Astrocyte (in vitro differentiated cells and primary cell): ENCODE data around the gene TM9SF4. TPM values are rescaled to one million over a fixed set of nuclear protein-coding genes. Genes with fewer than 3 reads are reported as not detected.

Source experiments
- DNase-seq: peaks from one replicate; pipeline ENCODE4 v3.0.0-alpha.2; 2010; ENCODE audit warnings: low read depth
- FAIRE-seq: peaks from 2 replicates; lab custom pipeline; 2011; peaks lifted over from hg19 to GRCh38; lab: Jason Lieb, UNC
- H2AFZ ChIP-seq: 2 replicates; pipeline ENCODE4 v1.6.0; 2012; ENCODE audit warnings: low read depth, low read length, inconsistent platforms
- H3K27ac ChIP-seq: 2 replicates; pipeline ENCODE4 v1.5.1; 2011; ENCODE audit warnings: low read depth, low read length, inconsistent platforms
- H3K27me3 ChIP-seq: 2 replicates; pipeline ENCODE4 v1.6.0; 2011; ENCODE audit warnings: low read length, inconsistent platforms; ENCODE audit not compliant: insufficient read depth
- H3K36me3 ChIP-seq: 2 replicates; pipeline ENCODE4 v1.5.1; 2011; ENCODE audit warnings: low read length, inconsistent platforms; ENCODE audit not compliant: insufficient read depth
- H3K4me1 ChIP-seq: 2 replicates; pipeline ENCODE4 v1.5.1; 2011; ENCODE audit warnings: low read length, inconsistent platforms; ENCODE audit not compliant: insufficient read depth
- H3K4me2 ChIP-seq: 2 replicates; pipeline ENCODE4 v1.6.0; 2012; ENCODE audit warnings: low read length, inconsistent platforms
- H3K4me3 ChIP-seq: 2 replicates; pipeline ENCODE4 v1.5.1; 2011; ENCODE audit warnings: low read depth, mild to moderate bottlenecking, low read length, inconsistent platforms; ENCODE audit not compliant: insufficient read depth
- H3K79me2 ChIP-seq: 2 replicates; pipeline ENCODE4 v1.6.0; 2012; ENCODE audit warnings: mild to moderate bottlenecking, low read length, inconsistent platforms; ENCODE audit not compliant: insufficient read depth
- H3K9ac ChIP-seq: 2 replicates; pipeline ENCODE4 v1.6.0; 2012; ENCODE audit warnings: mild to moderate bottlenecking, low read length, inconsistent platforms
- H3K9me3 ChIP-seq: 2 replicates; pipeline ENCODE4 v1.5.1; 2012; ENCODE audit warnings: low read depth, mild to moderate bottlenecking, low read length, inconsistent platforms; ENCODE audit not compliant: insufficient read depth
- H4K20me1 ChIP-seq: 2 replicates; pipeline ENCODE4 v1.6.0; 2012; ENCODE audit warnings: low read length, inconsistent platforms; ENCODE audit not compliant: insufficient read depth
- H3K27ac Mint-ChIP-seq: one replicate; pipeline ENCODE4 v1.8.0; 2021; ENCODE audit warnings: mild to moderate bottlenecking, mixed read lengths; ENCODE audit not compliant: unreplicated experiment
- H3K27me3 Mint-ChIP-seq: one replicate; pipeline ENCODE4 v1.8.0; 2021; ENCODE audit warnings: low read depth, mixed read lengths; ENCODE audit not compliant: unreplicated experiment
- H3K36me3 Mint-ChIP-seq: one replicate; pipeline ENCODE4 v1.8.0; 2021; ENCODE audit warnings: low read depth, mixed read lengths; ENCODE audit not compliant: unreplicated experiment
- H3K4me1 Mint-ChIP-seq: one replicate; pipeline ENCODE4 v1.8.0; 2021; ENCODE audit warnings: low read depth, mixed read lengths; ENCODE audit not compliant: unreplicated experiment
- H3K4me3 Mint-ChIP-seq: one replicate; pipeline ENCODE4 v1.8.0; 2021; ENCODE audit warnings: mild to moderate bottlenecking, moderate library complexity, mixed read lengths; ENCODE audit not compliant: unreplicated experiment
- H3K9me3 Mint-ChIP-seq: one replicate; pipeline ENCODE4 v1.8.0; 2021; ENCODE audit warnings: mild to moderate bottlenecking, mixed read lengths; ENCODE audit not compliant: unreplicated experiment
- CTCF ChIP-seq: IDR thresholded peaks from 2 replicates; pipeline ENCODE4 v1.5.1; 2011; ENCODE audit warnings: low read depth, mild to moderate bottlenecking, inconsistent platforms, low read length, moderate library complexity; ENCODE audit not compliant: insufficient read depth
- EZH2 ChIP-seq: IDR thresholded peaks from 2 replicates; pipeline ENCODE4 v1.6.1; 2012; ENCODE audit warnings: mild to moderate bottlenecking, low read length, inconsistent platforms; ENCODE audit not compliant: insufficient read depth
- total RNA-seq: library from RNA; stranded (reverse); gene quantifications from 2 replicates; pipeline ENCODE4 v1.2.1, GENCODE V29; 2021

TM9SF4 gene
- total RNA-seq, 1 donor from 2014 or later, result 64.0 TPM

GRCh38 chr20:32142088-32142487 lies 32.6 kb downstream of the TM9SF4 start:
- TF ChIP-seq CTCF, result no peak
- no peak for TF ChIP-seq EZH2
- H3K9me3 ChIP-seq, result no peaks in the 10 kb centered on the region
- FAIRE-seq, result no peak
- H2AFZ ChIP-seq, result no peak overlapping the region
- H3K4me3 Mint-ChIP-seq, result no peak overlapping the region
- peaks cover 50% of the 10 kb centered on the region for H3K36me3 ChIP-seq
- H3K27me3 ChIP-seq, result no peaks in the 10 kb centered on the region
- H3K4me2 ChIP-seq, result no peak overlapping the region
- H3K27ac Mint-ChIP-seq, result no peak overlapping the region
- H3K27ac ChIP-seq, result no peak overlapping the region
- no peak overlapping the region for H3K9ac ChIP-seq
- H3K4me1 Mint-ChIP-seq, result no peaks in the 10 kb centered on the region
- H3K4me3 ChIP-seq, result no peak overlapping the region
- peaks cover 26% of the 10 kb centered on the region for H4K20me1 ChIP-seq
- H3K4me1 ChIP-seq, result no peaks in the 10 kb centered on the region
- H3K79me2 ChIP-seq, result no peaks in the 10 kb centered on the region
- DNase-seq, result no peak
- peaks cover 56% of the 10 kb centered on the region for H3K36me3 Mint-ChIP-seq
- H3K9me3 Mint-ChIP-seq, result no peaks in the 10 kb centered on the region
- H3K27me3 Mint-ChIP-seq, result no peaks in the 10 kb centered on the region

GRCh38 chr20:32142991-32143390 lies 33.5 kb downstream of the TM9SF4 start:
- H3K79me2 ChIP-seq, result no peaks in the 10 kb centered on the region
- no peak overlapping the region for H2AFZ ChIP-seq
- peaks cover 26% of the 10 kb centered on the region for H4K20me1 ChIP-seq
- TF ChIP-seq CTCF, result no peak
- no peak for TF ChIP-seq EZH2
- no peaks in the 10 kb centered on the region for H3K4me1 Mint-ChIP-seq
- no peak overlapping the region for H3K4me2 ChIP-seq
- no peaks in the 10 kb centered on the region for H3K9me3 ChIP-seq
- no peak overlapping the region for H3K4me3 ChIP-seq
- no peaks in the 10 kb centered on the region for H3K4me1 ChIP-seq
- H3K27me3 Mint-ChIP-seq, result no peaks in the 10 kb centered on the region
- H3K4me3 Mint-ChIP-seq, result no peak overlapping the region
- H3K36me3 Mint-ChIP-seq, result peaks cover 54% of the 10 kb centered on the region
- H3K27ac Mint-ChIP-seq, result no peak overlapping the region
- peaks cover 49% of the 10 kb centered on the region for H3K36me3 ChIP-seq
- DNase-seq, result no peak
- H3K27ac ChIP-seq, result no peak overlapping the region
- no peaks in the 10 kb centered on the region for H3K9me3 Mint-ChIP-seq
- H3K27me3 ChIP-seq, result no peaks in the 10 kb centered on the region
- H3K9ac ChIP-seq, result no peak overlapping the region
- FAIRE-seq, result no peak

GRCh38 chr20:32144898-32145662 lies 35.6 kb downstream of the TM9SF4 start:
- Histone ChIP-seq H3K9ac (no peak overlapping the region), H3K9me3 (no peaks in the 10 kb centered on the region), H3K4me2 (no peak overlapping the region), H3K36me3 (peaks cover 46% of the 10 kb centered on the region), H3K27me3 (no peaks in the 10 kb centered on the region), H4K20me1 (peaks cover 11% of the 10 kb centered on the region), H3K27ac (no peak overlapping the region), H3K4me1 (no peaks in the 10 kb centered on the region), H3K4me3 (no peak overlapping the region), H2AFZ (no peak overlapping the region), H3K79me2 (no peaks in the 10 kb centered on the region)
- Mint-ChIP-seq H3K27me3 (no peaks in the 10 kb centered on the region), H3K27ac (no peak overlapping the region), H3K9me3 (no peaks in the 10 kb centered on the region), H3K36me3 (peaks cover 53% of the 10 kb centered on the region), H3K4me1 (peaks cover 7% of the 10 kb centered on the region), H3K4me3 (no peak overlapping the region)
- TF ChIP-seq EZH2 (no peak), CTCF (no peak)
- no peak for FAIRE-seq
- DNase-seq, result no peak
